Astrocyte of the spinal cord (primary cell): ENCODE data around the gene CDT1.
"Not testable (repeated sequence)": the region's sequence is repeated elsewhere in the genome, so short reads cannot be mapped to it uniquely, and the experiment has no call there.

Source experiments
- DNase-seq: peaks from one replicate; pipeline ENCODE4 v3.0.0; 2011; ENCODE audit warnings: low read depth, low spot score
- H3K4me3 ChIP-seq: 2 replicates; pipeline ENCODE4 v1.5.1; 2011; ENCODE audit warnings: low read depth, mild to moderate bottlenecking, low read length, moderate library complexity
- in situ Hi-C: cut with HindIII; loops from 2 replicates; pipeline ENCODE4 v1.10.0; 2017; ENCODE audit warnings: low sequenced_read_pairs
- TF ChIP-seq, protein P1 (sequence below): IDR thresholded peaks from 2 replicates; pipeline ENCODE4 v1.5.1; 2012; ENCODE audit warnings: low read depth, mild to moderate bottlenecking, low read length, inconsistent platforms

Gene CDT1

DNA sequence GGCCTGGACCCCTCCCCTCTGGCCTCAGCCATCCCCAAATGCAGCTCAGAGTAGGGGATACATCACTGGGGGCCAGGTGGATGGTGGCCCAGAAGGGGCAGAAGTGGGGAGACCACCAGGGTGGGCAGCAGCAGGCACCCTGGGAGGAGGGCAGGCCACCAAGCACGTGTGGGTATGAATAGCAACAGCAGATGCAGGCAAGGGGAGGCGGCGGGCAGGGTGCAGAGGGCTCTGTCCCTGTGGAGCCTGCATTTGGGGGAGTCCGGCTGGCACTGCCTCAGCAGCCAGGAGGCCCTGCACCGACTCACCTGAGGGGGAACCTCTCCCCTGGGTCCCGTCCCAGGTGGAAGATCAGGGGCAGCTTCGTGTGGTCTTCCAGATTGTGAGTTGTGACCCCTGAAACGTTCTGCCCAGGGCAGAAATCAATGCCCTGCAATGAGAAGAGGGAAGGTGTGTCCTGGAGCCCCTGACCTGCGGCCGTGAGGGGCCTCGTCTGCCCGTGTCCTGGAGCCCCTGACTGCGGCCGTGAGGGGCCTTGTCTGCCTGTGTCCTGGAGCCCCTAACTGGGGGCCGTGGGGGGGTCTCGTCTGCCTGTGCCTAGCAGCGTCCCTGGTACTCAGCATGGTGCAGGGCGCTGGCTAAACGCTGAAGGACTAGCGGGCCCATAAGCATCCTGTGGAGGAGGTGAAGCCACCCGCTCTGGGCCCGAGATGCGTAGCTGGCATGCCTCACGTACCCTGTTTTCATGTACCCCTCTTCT lies 18.9 kb downstream of the CDT1 start:
- in situ Hi-C loops = no loop called here
- TF ChIP-seq, protein P1, sequence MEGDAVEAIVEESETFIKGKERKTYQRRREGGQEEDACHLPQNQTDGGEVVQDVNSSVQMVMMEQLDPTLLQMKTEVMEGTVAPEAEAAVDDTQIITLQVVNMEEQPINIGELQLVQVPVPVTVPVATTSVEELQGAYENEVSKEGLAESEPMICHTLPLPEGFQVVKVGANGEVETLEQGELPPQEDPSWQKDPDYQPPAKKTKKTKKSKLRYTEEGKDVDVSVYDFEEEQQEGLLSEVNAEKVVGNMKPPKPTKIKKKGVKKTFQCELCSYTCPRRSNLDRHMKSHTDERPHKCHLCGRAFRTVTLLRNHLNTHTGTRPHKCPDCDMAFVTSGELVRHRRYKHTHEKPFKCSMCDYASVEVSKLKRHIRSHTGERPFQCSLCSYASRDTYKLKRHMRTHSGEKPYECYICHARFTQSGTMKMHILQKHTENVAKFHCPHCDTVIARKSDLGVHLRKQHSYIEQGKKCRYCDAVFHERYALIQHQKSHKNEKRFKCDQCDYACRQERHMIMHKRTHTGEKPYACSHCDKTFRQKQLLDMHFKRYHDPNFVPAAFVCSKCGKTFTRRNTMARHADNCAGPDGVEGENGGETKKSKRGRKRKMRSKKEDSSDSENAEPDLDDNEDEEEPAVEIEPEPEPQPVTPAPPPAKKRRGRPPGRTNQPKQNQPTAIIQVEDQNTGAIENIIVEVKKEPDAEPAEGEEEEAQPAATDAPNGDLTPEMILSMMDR = no peak
- H3K4me3 ChIP-seq = no peak overlapping the region
- DNase-seq = no peak

GRCh38 chr16:88823646-88824045 lies 20.1 kb downstream of the CDT1 start:
- DNase-seq, H3K4me3 ChIP-seq, in situ Hi-C loops: not testable (repeated sequence)

DNA sequence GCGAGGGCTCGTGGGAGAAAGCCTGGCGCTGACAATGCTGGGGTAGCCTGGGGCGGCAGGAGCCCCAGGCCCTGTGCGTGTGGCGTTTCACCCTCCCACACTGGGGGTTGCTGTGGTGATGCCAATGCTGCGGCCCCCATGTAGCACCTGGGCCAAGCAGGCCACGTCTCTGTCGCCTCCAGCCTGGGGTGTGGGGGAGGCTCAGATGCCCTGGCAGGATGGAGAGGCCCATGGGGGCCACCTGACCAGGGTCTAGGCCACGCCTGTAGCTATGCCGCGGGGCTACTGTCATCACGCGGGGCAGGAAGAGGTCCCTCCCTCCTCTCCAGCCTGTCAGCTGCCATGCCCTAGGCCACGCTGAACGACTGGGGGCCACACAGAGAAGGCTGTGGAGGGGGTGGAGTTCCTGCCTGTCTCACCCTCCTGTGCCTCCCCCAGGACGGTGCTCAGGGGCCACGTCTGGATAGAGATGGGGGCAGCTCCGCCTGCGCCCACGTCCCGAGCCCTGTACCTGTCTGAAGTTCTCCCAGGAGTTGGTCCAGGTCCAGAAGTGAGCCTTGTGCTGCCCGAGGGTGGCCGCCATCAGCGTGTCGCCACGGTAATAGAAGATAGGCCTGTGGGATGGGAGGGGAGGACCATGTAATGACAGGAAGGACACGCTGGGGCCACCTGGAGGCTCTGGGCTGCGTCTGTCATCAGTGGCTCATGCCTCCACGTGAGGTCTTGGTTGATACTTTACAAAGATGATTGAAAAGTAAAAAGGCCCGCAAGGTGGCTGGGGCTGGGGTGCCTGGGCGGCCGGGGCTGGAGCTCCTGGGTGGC lies 20.9 kb downstream of the CDT1 start:
- no peak overlapping the region for H3K4me3 ChIP-seq
- no peak for DNase-seq
- TF ChIP-seq, protein P1 = no peak
- in situ Hi-C loops = no loop called here

GRCh38 chr16:88825146-88825545 lies 21.6 kb downstream of the CDT1 start:
- in situ Hi-C loops = no loop called here

GRCh38 chr16:88826070-88826840 lies 22.7 kb downstream of the CDT1 start:
- in situ Hi-C loops = no loop called here
- no peak for DNase-seq
- H3K4me3 ChIP-seq = no peak overlapping the region
- TF ChIP-seq, protein P1 = no peak

More at GRCh38 chr16:88825146-88825545, 21.6 kb downstream of the CDT1 start:
- no peak for DNase-seq
- no peak overlapping the region for H3K4me3 ChIP-seq
- TF ChIP-seq, protein P1 = no peak

GRCh38 chr16:88827727-88828126 lies 24.1 kb downstream of the CDT1 start:
- in situ Hi-C loops = no loop called here

More at GRCh38 chr16:88827727-88828126, 24.1 kb downstream of the CDT1 start:
- H3K4me3 ChIP-seq = no peak overlapping the region
- DNase-seq = no peak
- TF ChIP-seq, protein P1 = no peak
